ENCODE results near the gene TBC1D22A. TPM values are rescaled to one million over a fixed set of nuclear protein-coding genes. Genes with fewer than 3 reads are reported as not detected.

TBC1D22A gene
- total and polyA plus RNA-seq, 4 donors: 4.1 to 12.4 (median 8.4) TPM

DNA sequence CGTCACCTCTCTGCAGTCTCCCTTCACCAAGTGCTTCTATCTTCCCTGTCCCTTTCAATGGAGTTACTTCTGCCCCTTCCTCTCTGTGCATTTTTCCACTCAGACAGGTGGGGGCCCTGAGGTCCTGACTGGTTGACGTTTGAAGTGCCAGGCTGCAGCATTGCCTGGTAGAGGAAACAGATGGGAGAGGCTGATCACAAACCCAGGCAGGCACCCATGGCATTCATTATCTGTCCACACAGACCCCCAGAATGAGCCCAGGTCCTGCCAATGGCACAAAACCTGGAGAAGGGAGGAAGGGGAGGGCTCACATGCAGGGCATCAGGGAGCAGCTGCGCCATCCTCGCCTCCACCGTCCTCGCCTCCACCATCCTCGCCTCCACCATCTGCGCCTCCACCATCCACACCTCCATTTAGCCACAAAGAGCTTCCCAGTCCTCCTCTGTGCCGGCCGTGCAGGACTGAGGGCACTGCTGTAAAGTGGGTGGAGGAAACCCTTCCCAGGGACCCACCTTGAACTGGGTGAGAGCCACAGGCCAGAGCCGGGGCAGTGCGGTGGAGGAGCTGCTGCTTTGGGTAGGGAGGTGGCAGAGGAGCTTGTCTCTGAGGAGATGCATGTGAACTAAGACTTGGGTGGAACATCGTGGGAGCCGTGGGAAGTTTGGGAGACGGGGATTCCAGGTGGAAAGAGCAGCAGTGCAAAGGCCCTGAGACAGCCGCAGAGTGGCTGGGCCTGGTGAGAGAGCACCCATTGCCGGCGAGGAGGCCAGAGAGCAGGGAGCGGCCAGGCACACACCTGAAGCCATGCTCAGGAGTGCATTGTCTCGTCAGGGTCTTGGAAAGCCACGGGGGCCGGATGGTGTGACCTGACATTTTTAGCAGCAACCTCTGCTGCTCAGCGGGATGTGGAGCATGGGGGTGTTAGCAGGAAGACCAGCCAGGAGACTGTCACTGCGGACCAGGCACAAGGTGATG, 145.1 kb downstream of the TBC1D22A start (continued):
- TF ChIP-seq, protein P1, sequence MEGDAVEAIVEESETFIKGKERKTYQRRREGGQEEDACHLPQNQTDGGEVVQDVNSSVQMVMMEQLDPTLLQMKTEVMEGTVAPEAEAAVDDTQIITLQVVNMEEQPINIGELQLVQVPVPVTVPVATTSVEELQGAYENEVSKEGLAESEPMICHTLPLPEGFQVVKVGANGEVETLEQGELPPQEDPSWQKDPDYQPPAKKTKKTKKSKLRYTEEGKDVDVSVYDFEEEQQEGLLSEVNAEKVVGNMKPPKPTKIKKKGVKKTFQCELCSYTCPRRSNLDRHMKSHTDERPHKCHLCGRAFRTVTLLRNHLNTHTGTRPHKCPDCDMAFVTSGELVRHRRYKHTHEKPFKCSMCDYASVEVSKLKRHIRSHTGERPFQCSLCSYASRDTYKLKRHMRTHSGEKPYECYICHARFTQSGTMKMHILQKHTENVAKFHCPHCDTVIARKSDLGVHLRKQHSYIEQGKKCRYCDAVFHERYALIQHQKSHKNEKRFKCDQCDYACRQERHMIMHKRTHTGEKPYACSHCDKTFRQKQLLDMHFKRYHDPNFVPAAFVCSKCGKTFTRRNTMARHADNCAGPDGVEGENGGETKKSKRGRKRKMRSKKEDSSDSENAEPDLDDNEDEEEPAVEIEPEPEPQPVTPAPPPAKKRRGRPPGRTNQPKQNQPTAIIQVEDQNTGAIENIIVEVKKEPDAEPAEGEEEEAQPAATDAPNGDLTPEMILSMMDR (IDR thresholded peaks at IDR 0.05; ENCODE audit: low read depth, low read length, missing input control): no peak
- TF ChIP-seq HNF4G (IDR thresholded peaks at IDR 0.05) (no peak), YY1 (IDR thresholded peaks at IDR 0.05) (no peak)

DNA sequence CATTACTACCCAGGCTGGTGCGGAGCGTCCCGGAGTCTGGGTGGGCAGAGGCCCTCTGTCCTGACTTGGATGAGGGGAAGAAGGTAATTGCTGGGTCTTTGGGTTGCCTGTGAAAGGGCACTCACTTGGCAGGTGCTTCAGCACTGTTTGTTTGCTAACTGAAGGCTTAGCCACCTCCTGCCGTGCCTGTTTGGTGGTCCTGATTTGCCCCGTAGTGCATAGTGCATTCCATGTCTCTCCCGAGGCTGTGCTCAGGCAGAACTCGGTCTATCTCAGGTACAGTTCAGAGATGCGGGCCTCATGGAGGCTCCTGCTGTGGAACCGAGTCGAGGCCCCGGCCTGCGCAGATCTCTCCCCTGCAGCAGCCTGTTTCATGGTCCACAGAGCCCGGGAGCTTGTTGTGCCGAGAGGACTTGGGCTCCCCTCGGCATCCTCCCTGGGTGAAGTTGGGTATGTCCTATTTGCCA, 146.2 kb downstream of the TBC1D22A start:
- Histone ChIP-seq H3K4me1 (ENCODE audit: control insufficient read depth in 4 of 4, insufficient read depth in 4 of 4, low read length in 3 of 4) (no peaks in the 10 kb centered on the region), H3K4me3 (ENCODE audit: low read depth in 1 of 3, low read length in 3 of 3) (no peak overlapping the region), H3K27me3 (ENCODE audit: control insufficient read depth in 4 of 4, insufficient read depth in 4 of 4, low read length in 3 of 4) (no peaks in the 10 kb centered on the region), H3K9me3 (ENCODE audit: control insufficient read depth in 4 of 4, low read length in 3 of 4) (no peaks in the 10 kb centered on the region), H3K36me3 (ENCODE audit: control insufficient read depth in 4 of 4, insufficient read depth in 3 of 4, low read depth in 1 of 4, low read length in 3 of 4) (peaks cover 0 to 7% (median 4%) of the 10 kb centered on the region in 4 donors), H3K9ac (ENCODE audit: low read depth in 1 of 2, low read length in 2 of 2) (no peak overlapping the region), H3K27ac (ENCODE audit: low read depth in 1 of 2, low read length in 2 of 2) (no peak overlapping the region)
- TF ChIP-seq, protein P2, sequence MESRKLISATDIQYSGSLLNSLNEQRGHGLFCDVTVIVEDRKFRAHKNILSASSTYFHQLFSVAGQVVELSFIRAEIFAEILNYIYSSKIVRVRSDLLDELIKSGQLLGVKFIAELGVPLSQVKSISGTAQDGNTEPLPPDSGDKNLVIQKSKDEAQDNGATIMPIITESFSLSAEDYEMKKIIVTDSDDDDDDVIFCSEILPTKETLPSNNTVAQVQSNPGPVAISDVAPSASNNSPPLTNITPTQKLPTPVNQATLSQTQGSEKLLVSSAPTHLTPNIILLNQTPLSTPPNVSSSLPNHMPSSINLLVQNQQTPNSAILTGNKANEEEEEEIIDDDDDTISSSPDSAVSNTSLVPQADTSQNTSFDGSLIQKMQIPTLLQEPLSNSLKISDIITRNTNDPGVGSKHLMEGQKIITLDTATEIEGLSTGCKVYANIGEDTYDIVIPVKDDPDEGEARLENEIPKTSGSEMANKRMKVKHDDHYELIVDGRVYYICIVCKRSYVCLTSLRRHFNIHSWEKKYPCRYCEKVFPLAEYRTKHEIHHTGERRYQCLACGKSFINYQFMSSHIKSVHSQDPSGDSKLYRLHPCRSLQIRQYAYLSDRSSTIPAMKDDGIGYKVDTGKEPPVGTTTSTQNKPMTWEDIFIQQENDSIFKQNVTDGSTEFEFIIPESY (IDR thresholded peaks at IDR 0.05): no peak
- TF ChIP-seq JUND (IDR thresholded peaks at IDR 0.05): no peak
- TF ChIP-seq HNF4A (conservative IDR thresholded peaks at IDR 0.05): no peak
- TF ChIP-seq RAD21 (IDR thresholded peaks at IDR 0.05): no peak
- TF ChIP-seq FOXA2 (IDR thresholded peaks at IDR 0.05): no peak
- no peak for TF ChIP-seq TAF1 (conservative IDR thresholded peaks at IDR 0.05)
- DNase-seq (ENCODE audit: low spot score): no peak
- WGBS: 88% methylated on average over 15 of the region's 15 CpGs

DNA sequence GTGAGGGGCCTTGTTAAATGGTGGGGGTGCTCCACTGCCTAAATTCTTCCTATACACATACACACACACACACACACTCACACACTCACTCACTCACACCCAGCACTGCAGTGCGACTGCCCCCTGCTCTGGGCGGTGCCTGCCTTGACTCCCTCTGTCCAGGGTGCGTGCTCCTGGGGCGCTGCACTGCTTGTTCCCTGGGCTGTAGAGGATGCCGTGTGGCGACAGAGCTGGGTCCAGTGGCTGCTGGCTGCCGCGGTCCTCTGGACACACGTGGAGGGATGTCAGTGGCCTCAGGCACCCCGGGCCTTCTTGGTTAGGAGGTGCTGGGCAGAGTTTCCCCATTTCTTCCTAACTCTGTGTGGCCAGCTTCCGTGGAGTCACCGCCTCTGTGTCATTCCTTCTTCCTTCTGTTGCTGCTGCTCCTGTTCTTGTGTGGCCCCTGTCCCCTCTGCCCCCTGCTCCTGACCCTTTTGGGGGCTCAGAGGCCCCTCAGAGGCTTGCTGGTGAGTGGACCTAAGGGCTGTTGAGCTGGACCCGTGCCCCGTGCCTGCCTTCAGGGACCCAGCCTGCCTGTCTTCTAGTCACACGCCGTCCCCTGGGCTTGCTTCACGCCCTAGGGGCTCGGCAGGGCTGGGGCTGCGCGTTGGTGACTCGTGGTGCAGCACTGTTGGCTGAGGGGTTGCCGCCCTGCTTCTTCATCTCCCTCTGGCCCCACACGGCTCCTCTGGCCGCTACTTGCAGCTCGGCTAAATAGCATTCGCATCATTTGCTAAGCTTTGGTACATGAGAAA, 147.0 kb downstream of the TBC1D22A start:
- H3K9ac ChIP-seq (ENCODE audit: low read depth in 1 of 2, low read length in 2 of 2): no peak overlapping the region
- H3K9me3 ChIP-seq (ENCODE audit: control insufficient read depth in 4 of 4, low read length in 3 of 4): no peaks in the 10 kb centered on the region
- no peak overlapping the region for H3K4me3 ChIP-seq (ENCODE audit: low read depth in 1 of 3, low read length in 3 of 3)
- peaks cover 0 to 9% (median 7%) of the 10 kb centered on the region in 4 donors for H3K36me3 ChIP-seq (ENCODE audit: control insufficient read depth in 4 of 4, insufficient read depth in 3 of 4, low read depth in 1 of 4, low read length in 3 of 4)
- H3K27me3 ChIP-seq (ENCODE audit: control insufficient read depth in 4 of 4, insufficient read depth in 4 of 4, low read length in 3 of 4): no peaks in the 10 kb centered on the region
- no peak for DNase-seq (ENCODE audit: low spot score)
- no peaks in the 10 kb centered on the region for H3K4me1 ChIP-seq (ENCODE audit: control insufficient read depth in 4 of 4, insufficient read depth in 4 of 4, low read length in 3 of 4)
- H3K27ac ChIP-seq (ENCODE audit: low read depth in 1 of 2, low read length in 2 of 2): no peak overlapping the region
- WGBS: 97% methylated on average over 26 of the region's 26 CpGs
- no peak for TF ChIP-seq YY1 (IDR thresholded peaks at IDR 0.05)
- no peak for TF ChIP-seq RAD21 (IDR thresholded peaks at IDR 0.05)
- TF ChIP-seq EGR1 (IDR thresholded peaks at IDR 0.05; ENCODE audit: low read depth in 2 of 2): no peak
- TF ChIP-seq, protein P3, sequence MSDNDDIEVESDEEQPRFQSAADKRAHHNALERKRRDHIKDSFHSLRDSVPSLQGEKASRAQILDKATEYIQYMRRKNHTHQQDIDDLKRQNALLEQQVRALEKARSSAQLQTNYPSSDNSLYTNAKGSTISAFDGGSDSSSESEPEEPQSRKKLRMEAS (IDR thresholded peaks at IDR 0.05): no peak
- no peak for TF ChIP-seq FOXA1 (IDR thresholded peaks at IDR 0.05)
- TF ChIP-seq, protein P1 (IDR thresholded peaks at IDR 0.05; ENCODE audit: low read depth, low read length, missing input control): no peak
- TF ChIP-seq HNF4G (IDR thresholded peaks at IDR 0.05): no peak
- no peak for TF ChIP-seq NR2F2 (IDR thresholded peaks at IDR 0.05)
- TF ChIP-seq GABPA (IDR thresholded peaks at IDR 0.05 in 1 of 2, conservative IDR thresholded peaks at IDR 0.05 in 1 of 2): no peak
- TF ChIP-seq, protein P2 (IDR thresholded peaks at IDR 0.05): no peak
- TF ChIP-seq, protein P4, sequence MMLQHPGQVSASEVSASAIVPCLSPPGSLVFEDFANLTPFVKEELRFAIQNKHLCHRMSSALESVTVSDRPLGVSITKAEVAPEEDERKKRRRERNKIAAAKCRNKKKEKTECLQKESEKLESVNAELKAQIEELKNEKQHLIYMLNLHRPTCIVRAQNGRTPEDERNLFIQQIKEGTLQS (IDR thresholded peaks at IDR 0.05): no peak
- no peak for TF ChIP-seq TAF1 (conservative IDR thresholded peaks at IDR 0.05)
- TF ChIP-seq SP1 (IDR thresholded peaks at IDR 0.05): no peak
- no peak for TF ChIP-seq JUND (IDR thresholded peaks at IDR 0.05)
